Activated CD4-positive, alpha-beta T cell treated with anti-CD3 and anti-CD28 coated beads for 24 hours (primary cell): ENCODE results near the gene FAM53B.
"Not testable (repeated sequence)": the region's sequence is repeated elsewhere in the genome, so short reads cannot be mapped to it uniquely, and the experiment has no call there.

Experiments
- DNase-seq, 2 donors: peaks; one replicate each; pipeline ENCODE4 v3.0.0-alpha.2; 2020; ENCODE audit warnings: low read depth in 2 of 2

Gene FAM53B

GRCh38 chr10:124598196-124598595 is 146.0 kb downstream of the FAM53B start:
- no peak for DNase-seq

- DNase-seq: no peak
These were observed 146.4 kb downstream of the FAM53B start for GRCh38 chr10:124597846-124598165.

- DNase-seq: no peak
These were observed 147.0 kb downstream of the FAM53B start for GRCh38 chr10:124596962-124597845.

- no peak for DNase-seq
These were observed 147.9 kb downstream of the FAM53B start for GRCh38 chr10:124596116-124596785.

DNA sequence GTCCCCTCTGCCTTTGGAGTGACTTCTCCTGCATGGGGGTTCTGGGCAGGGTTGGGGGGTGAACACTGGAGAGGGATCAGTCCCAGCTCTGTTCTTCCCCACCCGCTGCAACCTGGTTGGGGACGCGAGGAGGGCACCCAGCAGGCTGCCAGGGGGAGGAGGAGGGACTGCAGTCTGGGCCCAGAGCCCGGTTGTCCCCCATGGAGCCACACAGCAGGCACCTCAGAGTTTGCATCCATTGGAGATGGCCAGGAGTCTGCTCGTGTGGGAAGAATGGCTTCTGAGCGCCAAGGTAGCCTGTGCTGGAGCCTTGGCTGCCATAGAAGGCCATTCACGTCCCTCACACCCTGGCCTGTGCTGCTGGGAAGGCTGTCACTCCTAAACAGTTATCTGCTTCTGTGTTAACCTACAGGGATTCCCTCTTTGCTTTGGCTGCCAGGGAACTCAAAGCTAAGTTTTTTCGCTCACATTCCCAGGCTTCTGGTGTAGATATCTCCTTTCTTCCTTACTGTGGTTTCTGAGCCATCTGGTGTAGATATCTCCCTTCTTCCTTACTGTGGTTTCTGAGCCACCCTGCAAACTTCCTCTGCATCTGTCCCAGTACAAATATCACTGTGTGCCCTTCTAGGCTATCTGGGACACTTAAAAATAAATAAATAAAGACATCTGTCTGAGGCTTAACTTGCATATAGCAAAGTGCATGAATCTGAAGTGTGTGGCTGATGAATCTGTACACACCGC is 148.9 kb downstream of the FAM53B start:
- DNase-seq: no peak

- no peak for DNase-seq
These were observed 149.9 kb downstream of the FAM53B start for GRCh38 chr10:124594240-124594639.

DNA sequence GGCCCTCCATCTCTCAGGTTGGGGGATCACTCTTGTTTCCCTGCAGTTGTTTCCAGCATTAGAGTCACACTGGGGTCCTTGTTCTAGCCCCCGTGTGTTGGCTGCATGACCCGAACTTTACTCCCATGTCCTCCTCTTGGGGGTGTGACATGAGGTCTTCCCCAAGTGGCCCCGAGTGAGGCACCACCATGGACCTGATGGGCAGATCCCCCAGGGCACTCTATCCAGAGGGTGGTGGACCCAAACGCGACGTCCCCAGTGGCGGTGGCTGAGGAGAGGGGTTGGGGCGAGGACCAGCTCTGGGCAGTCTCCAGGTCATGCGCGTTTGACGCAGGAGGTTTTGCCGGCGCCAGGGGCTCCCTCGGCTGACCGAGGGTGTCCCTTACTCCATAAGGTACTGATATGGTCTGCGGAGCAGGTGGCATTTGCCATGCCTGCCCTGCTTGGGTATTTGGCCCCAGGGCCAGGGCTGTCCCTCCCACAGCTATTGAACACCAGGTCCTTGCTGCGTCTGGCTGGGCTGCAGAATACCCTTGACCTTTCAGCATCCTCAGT is 150.7 kb downstream of the FAM53B start:
- no peak for DNase-seq

- no peak for DNase-seq
These were observed 151.3 kb downstream of the FAM53B start for GRCh38 chr10:124592736-124593430.

- DNase-seq: no peak
These were observed 152.1 kb downstream of the FAM53B start for GRCh38 chr10:124592101-124592500.

DNA sequence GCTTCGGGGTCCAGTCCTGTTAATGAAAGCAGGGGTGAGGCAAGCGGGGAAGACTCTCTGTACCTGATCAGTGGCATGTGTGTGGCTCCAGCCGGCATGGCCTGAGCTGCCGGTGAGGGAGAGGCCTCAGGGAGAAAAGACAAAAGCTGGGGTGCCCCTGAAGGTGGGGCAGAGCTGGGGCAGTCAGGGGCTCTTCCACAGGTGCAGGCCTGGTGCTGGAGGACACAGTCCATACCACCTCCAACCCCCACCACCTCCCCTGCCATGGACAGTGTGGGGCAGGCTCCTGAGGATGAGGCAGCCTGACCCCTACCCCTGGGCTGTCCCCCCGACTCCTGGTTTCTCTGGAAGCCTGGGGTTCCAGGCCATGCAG is 153.1 kb downstream of the FAM53B start:
- no peak for DNase-seq

- DNase-seq: no peak
These were observed 153.7 kb downstream of the FAM53B start for GRCh38 chr10:124590216-124591122.

DNA sequence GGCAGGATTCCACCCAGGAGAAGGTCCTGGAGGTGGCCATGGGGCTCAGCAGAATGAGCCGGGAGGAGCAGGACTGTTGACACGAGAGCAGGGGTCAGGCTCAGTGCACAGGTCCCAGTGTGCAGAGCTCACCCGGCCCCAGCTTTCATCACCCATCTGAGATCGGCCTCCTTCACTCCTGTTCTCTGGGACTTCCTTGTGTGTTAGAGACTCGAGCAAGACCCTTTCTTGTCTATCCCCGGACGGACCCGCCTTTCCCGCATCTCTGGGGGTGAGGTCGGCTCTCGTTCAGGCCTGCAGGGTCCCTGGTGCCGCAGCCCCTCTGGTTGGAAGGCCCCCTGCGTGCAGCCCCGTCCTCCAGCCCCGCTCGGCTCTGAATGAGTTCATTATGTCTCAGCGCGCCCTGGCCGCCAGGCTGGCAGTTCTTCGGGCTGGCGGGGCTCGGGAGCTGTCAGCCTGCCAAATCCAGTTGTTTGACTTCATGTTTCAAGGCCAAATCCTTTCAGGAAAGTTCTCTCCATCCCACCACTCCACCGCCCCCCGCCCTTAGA is 154.6 kb downstream of the FAM53B start:
- no peak for DNase-seq

DNA sequence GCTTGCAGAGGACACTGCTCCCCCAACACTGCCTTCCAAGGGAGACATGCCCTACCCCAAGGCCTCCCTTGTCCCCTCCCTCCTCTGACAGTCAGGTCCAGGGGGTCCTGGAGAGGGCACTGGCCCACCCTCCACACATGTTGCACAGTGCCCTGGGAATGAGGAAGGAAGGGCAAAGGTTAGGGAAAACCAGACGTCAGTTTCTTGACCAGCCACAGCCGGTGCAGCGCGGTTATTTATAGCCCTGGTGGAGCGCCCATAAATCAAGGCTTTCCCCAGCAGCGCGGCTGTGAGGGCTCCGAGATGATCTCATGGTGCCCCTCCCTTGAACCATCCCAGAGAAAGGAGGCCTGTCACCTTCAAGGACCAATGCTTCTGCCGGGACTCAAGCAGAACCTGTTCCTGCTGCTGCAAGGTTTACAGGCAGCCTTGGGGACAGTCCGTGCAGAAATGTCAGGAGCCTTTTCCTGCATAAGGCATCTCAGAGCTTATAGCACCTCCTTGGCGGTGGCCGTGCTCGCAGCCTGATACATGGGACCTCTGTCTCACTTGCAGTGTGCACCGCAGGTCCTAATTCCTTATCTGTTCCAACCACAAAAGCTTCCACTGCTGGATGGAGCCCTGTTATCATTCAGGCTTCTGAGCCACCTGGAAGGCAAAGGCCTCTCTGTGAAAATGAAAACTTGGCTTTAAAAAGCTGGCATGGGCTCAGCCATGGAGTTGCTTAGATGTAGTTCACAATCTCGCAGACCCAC is 155.3 kb downstream of the FAM53B start:
- DNase-seq: no peak

GRCh38 chr10:124588341-124588735 is 155.8 kb downstream of the FAM53B start:
- not testable (repeated sequence) for DNase-seq

GRCh38 chr10:124587811-124588211 is 156.4 kb downstream of the FAM53B start:
- no peak for DNase-seq

GRCh38 chr10:124586142-124586541 is 158.0 kb downstream of the FAM53B start:
- no peak for DNase-seq

DNA sequence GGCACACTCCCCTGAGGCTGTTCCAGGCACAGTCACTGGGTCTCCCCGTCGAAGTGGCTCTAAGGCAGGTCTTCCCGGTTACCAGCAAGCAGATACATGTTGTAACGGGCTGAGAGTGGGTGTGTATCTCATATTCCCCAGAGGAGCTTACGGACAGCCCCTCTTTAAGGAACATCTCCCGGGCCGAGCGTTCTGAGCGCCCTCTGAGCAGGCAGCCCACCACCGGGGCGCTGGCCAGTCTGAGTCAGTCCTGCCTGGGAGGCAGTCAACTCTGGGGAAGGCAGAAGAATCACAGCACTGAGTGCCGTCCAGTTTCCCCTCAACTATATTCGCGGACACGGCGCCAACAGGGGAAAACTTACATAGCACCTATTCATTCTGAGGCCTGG is 165.2 kb downstream of the FAM53B start:
- no peak for DNase-seq

GRCh38 chr10:124578231-124579010 is 165.8 kb downstream of the FAM53B start:
- DNase-seq: no peak

DNA sequence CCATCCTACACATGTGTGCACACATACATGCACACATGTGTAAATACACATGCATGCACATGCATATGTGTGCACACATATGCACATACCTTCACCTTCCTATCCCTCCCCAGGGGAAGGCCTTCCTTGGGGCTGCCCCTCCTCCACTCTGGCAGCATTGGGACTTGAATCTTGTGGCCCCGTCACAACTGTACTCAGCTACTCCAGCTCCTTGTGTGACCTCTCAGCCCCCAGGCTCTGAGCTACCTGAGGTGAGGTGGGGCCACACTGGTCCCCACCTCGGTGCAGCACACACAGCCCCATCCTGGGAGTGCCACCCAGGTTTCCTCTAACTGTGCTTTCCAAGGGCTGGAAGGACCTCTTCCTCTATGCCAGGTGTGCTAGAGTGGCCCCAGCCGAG is 166.5 kb downstream of the FAM53B start:
- no peak for DNase-seq
